22Rv1 (cell line): Measurements from ENCODE around the gene PTPRD.

Experiments used
- ZFX ChIP-seq: fragments of 450-650 bp; IDR thresholded peaks from 2 replicates; pipeline ENCODE4 v1.6.1; 2017; ENCODE audit warnings: antibody characterized with exemption, borderline replicate concordance
- TF ChIP-seq, protein P1 (sequence below): fragments of 450-650 bp; IDR thresholded peaks from 2 replicates; pipeline ENCODE4 v1.5.1; 2017; ENCODE audit warnings: mild to moderate bottlenecking

DNA sequence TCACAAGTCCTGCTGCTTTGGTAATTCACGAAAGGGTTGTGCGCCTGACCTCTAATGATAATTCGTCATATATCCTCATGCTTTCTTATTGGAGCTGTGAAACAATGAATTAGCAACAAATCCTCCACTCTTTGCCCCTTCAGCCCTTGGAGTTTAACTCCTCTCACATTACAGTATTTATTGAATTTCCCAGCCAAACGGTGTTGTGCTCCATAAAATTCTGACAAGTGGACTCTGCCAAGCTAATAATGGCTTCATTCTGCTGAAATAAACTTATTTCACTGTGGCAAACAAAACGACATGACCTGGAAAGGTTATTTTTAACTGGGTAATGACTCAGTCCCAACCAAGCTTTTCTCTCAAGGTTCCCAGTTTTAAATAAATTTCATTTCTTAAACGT, 1828.9 kb downstream of the PTPRD start:
- TF ChIP-seq, protein P1, sequence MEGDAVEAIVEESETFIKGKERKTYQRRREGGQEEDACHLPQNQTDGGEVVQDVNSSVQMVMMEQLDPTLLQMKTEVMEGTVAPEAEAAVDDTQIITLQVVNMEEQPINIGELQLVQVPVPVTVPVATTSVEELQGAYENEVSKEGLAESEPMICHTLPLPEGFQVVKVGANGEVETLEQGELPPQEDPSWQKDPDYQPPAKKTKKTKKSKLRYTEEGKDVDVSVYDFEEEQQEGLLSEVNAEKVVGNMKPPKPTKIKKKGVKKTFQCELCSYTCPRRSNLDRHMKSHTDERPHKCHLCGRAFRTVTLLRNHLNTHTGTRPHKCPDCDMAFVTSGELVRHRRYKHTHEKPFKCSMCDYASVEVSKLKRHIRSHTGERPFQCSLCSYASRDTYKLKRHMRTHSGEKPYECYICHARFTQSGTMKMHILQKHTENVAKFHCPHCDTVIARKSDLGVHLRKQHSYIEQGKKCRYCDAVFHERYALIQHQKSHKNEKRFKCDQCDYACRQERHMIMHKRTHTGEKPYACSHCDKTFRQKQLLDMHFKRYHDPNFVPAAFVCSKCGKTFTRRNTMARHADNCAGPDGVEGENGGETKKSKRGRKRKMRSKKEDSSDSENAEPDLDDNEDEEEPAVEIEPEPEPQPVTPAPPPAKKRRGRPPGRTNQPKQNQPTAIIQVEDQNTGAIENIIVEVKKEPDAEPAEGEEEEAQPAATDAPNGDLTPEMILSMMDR: no peak
- TF ChIP-seq ZFX: no peak
